Right renal pelvis (tissue), 4 donors: Measurements from ENCODE around the gene MEX3D. TPM values are rescaled to one million over a fixed set of nuclear protein-coding genes. Genes with fewer than 3 reads are reported as not detected.

Source experiments
- DNase-seq, 4 donors: peaks; one replicate each; pipeline ENCODE4 v3.0.0-alpha.2; 2013; ENCODE audit warnings: low read depth in 4 of 4, low spot score in 3 of 4, missing footprints in 1 of 4
- polyA plus RNA-seq, 4 donors: library from polyadenylated mRNA; unstranded; fragments of 120-200 nt; gene quantifications; one replicate each; pipeline ENCODE4 v1.2.1, GENCODE V29; 2013; ENCODE audit not compliant: insufficient read length in 4 of 4

Gene MEX3D
- 10 to 100 TPM; 23.7 to 40.4 (median 26.3) TPM for polyA plus RNA-seq

- peak in 3 of 4 donors; percentile 21 to 65 (median 61) for DNase-seq
Observed at GRCh38 chr19:1568320-1569019, at the start of gene MEX3D. Gene MEX3D (minus strand): TSS chr19:1568325. CDS start chr19:1568058, 267 bp downstream.

- no peak for DNase-seq
Observed at GRCh38 chr19:1616875-1617274, 48.8 kb upstream of the MEX3D start.

- no peak for DNase-seq
Observed at GRCh38 chr19:1616396-1616795, 48.3 kb upstream of the MEX3D start.

GRCh38 chr19:1615156-1615765, 47.1 kb upstream of the MEX3D start:
- DNase-seq = no peak

- DNase-seq = no peak
Observed at GRCh38 chr19:1613808-1614570, 45.9 kb upstream of the MEX3D start.

DNA sequence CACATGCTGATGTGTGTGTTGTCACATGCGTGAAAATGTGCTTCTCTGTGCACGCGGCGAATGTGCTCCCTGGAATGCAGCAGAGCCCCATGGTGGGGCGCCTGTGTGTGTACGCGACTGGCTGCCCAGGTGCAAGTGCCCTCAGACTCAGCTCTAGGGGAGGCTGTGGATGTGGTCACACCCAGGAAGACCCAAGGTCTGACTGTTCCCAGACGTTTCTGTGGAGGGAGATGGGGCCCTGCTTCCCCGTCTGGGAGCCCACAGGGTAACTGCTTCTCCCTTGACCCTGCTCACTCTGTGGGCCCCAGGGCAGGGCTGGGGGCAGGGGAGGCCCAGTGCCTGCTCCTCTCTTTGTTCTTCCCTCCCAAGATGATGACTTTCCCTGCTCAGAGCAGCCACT, 45.0 kb upstream of the MEX3D start:
- no peak for DNase-seq

DNA sequence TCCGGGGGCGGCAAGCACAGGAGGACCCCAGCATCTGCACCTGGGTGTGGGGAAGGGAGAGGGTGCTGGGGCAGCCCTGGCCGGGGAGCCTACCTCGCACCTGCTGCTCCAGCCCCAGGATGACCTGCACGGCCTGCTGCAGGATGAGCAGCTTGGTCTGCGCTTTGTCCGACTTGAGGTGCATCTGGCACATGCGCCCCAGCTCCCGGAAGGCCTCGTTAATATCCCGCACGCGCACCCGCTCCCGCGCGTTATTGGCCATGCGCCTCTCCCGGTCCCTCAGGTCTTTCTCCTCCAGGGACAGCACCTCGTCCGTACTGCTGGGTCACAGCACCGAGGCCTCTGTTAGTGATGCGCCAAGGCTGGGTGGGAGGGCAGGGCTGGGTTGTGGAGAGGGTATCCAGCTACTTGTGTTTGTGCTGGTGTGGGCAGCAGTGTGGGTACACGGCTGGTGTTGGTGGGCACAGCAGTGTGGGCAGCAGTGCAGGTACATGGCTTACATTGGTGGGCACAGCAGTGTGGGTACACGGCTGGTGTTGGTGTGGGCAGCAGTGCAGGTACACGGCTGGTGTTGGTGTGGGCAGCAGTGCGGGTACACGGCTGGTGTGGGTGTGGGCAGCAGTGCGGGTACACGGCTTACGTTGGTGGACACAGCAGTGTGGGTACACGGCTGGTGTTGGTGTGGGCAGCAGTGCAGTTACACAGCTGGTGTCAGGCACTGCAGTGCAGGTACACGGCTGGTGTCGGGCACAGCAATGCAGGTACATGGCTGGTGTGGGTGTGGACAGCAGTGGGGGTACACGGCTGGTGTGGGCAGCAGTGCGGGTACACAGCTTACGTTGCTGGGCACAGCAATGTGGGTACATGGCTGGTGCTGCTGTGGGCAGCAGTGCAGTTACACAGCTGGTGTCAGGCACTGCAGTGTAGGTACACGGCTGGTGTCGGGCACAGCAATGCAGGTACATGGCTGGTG, 44.3 kb upstream of the MEX3D start:
- no peak for DNase-seq

GRCh38 chr19:1611353-1611752, 43.2 kb upstream of the MEX3D start:
- no peak for DNase-seq

GRCh38 chr19:1610579-1610978, 42.5 kb upstream of the MEX3D start:
- no peak for DNase-seq

DNA sequence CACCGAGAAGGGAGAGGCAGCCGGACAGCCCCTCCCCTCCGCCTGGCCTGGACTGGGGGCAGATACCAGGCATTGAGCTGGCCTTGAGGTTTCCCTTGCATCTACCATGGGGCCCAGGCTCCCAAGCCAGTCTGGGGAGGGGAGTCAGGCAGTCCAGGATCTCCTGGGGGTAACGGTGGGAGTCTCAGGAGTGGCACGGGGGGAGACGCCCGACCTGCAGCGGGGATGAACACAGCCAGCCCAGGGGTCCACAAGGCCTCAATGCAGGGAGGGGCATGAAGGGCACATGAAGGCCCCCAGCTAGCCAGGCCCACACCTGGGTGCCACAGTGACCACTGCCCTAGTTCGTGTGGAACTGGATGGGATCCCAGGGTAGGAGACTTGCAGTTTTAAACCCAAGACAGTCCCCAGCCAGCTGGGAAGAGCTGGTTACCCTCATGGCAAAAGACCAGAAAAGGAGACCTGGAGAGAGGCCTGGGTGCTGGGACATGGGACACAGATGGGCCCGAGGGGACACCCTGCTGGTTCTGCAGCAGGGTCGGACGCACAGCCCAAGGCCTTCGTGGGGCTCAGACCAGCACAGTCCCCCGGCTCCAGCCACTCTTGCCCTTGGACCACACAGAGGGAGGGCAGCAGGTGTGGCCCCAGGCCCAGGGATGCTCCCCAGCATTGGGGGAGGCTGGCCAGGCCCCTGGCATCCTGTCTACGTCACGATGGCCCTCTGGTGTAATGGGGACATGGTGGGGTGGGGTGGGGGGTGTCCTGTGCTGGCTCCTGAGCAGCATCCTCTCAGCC, 41.8 kb upstream of the MEX3D start:
- DNase-seq = no peak

- DNase-seq = no peak
Observed at GRCh38 chr19:1609103-1609396, 40.9 kb upstream of the MEX3D start.

DNA sequence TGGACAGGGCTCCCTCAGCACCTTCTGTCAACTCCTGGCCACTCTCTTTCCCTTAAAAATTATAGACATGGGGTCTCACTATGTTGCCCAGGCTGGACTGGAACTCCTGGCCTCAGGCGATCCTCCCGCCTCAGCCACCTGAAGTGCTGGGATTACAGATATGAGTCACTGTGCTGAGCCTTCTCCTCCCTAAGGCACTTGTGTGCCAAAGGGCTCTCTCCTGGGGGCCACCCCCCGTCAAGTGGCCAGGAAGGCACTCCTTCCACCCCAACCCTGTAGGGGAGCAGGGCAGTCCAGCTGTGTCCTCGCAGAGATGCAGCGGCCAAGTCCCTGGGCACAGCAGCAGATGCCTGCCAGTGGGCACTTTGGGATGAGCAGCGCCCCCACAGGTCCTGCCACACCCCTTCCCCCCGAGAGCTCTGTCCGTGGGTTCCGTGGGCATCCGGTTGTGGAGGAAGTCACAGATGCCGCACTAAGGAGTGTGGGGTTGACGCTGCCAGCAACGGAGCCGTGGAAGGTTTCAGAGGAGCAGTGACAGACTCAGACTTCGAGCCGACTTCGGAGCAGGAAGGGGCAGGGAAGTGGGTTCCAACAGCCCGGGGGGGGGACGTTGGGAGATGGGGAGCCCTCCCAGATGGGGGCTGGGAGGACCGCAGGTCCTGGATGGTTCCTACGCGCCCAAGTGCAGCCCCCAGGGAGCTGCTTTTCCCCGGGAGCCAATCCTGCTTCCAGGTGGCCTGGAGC, 40.4 kb upstream of the MEX3D start:
- no peak for DNase-seq

GRCh38 chr19:1606138-1606651, 38.1 kb upstream of the MEX3D start:
- DNase-seq = no peak

- peak; percentile 87 to 91 (median 88) for DNase-seq
Observed at GRCh38 chr19:1605236-1606137, 37.4 kb upstream of the MEX3D start, which contains the start of gene UQCR11. Gene UQCR11 (minus strand): TSS chr19:1605462. CDS start chr19:1605409, 53 bp downstream.

- no peak for DNase-seq
Observed at GRCh38 chr19:1602091-1602707, 34.1 kb upstream of the MEX3D start.

DNA sequence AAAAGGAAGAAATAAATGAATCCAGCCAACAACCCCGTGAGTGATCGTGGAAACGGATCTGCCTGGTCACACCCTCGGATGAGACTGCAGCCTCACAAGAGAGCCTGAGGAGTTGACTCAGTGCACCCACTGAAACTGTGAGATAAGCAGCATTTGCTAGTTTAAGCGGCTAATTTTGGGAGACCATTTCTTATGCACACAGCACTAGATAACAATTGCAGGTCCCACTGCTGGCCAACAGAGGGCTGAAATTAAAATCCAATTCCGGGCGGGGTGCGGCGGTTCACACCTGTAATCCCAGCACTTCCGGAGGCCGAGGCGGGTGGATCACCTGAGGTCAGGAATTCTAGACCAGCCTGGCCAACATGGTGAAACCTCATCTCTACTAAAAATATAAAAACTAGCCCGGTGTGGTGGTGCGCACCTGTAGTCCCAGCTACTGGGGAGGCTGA, 33.5 kb upstream of the MEX3D start:
- no peak for DNase-seq

GRCh38 chr19:1599460-1599846, 31.3 kb upstream of the MEX3D start:
- DNase-seq = no peak
